ENCODE measurements around the gene EXOC3.
"Not testable (repeated sequence)": the region's sequence is repeated elsewhere in the genome, so short reads cannot be mapped to it uniquely, and the experiment has no call there.

The EXOC3 gene

GRCh38 chr5:398475-399295 lies 44.3 kb upstream of the EXOC3 start:
- TF ChIP-seq CTCF (IDR thresholded peaks at IDR 0.05; ENCODE audit: insufficient read depth, missing control alignments): no peak
- no peak for DNase-seq (ENCODE audit: insufficient read length, low spot score)
- FAIRE-seq: no peak

- DNase-seq (ENCODE audit: insufficient read length, low spot score) (peak; percentile 13), FAIRE-seq (no peak)
- TF ChIP-seq CTCF (IDR thresholded peaks at IDR 0.05; ENCODE audit: insufficient read depth, missing control alignments): no peak
These were observed 43.4 kb upstream of the EXOC3 start for GRCh38 chr5:399296-400281.

- no peak for TF ChIP-seq CTCF (IDR thresholded peaks at IDR 0.05; ENCODE audit: insufficient read depth, missing control alignments)
- DNase-seq (ENCODE audit: insufficient read length, low spot score) (no peak), FAIRE-seq (no peak)
These were observed 42.5 kb upstream of the EXOC3 start for GRCh38 chr5:400282-401145.

GRCh38 chr5:401146-402034 lies 41.6 kb upstream of the EXOC3 start:
- DNase-seq (ENCODE audit: insufficient read length, low spot score) (no peak), FAIRE-seq (no peak)
- TF ChIP-seq CTCF (IDR thresholded peaks at IDR 0.05; ENCODE audit: insufficient read depth, missing control alignments): no peak

GRCh38 chr5:402219-402614 lies 40.8 kb upstream of the EXOC3 start:
- DNase-seq (ENCODE audit: insufficient read length, low spot score); FAIRE-seq: not testable (repeated sequence)

- TF ChIP-seq CTCF (IDR thresholded peaks at IDR 0.05; ENCODE audit: insufficient read depth, missing control alignments): no peak
- DNase-seq (ENCODE audit: insufficient read length, low spot score) (no peak), FAIRE-seq (no peak)
These were observed 40.2 kb upstream of the EXOC3 start for GRCh38 chr5:402615-403359.
